Naive thymus-derived CD4-positive, alpha-beta T cell (primary cell): Measurements from ENCODE around the gene POLN. TPM values are rescaled to one million over a fixed set of nuclear protein-coding genes. Genes with fewer than 3 reads are reported as not detected.
A peak's percentile ranks its signal among the peaks of the same experiment; 100 is the strongest.

ENCODE experiments used
- ATAC-seq: fragments of 150-1000 bp; cut with Tn5 transposase; 2 replicates; pipeline ENCODE4 v1.10.0; 2021; ENCODE audit warnings: mild to moderate bottlenecking, moderate library complexity
- CTCF ChIA-PET: fragments of 350-600 bp; sonication (Branson Sonifier 250); formaldehyde crosslinking; loops from one replicate; lab custom pipeline; 2021; ENCODE audit warnings: antibody characterized with exemption; lab: Charles Lee
- POLR2A ChIA-PET: fragments of 350-600 bp; sonication (Branson Sonifier 250); formaldehyde crosslinking; loops from one replicate; lab custom pipeline; 2021; ENCODE audit warnings: antibody characterized with exemption, inconsistent platforms; lab: Charles Lee
- DNase-seq, 9 donors: peaks; one replicate each; pipeline versions ENCODE4 v3.0.0 to v3.0.0-alpha.2; 2020 to 2022; ENCODE audit warnings: mixed read lengths in 1 of 9
- H3K27ac ChIP-seq: one replicate; pipeline ENCODE4 v1.7.0; 2013; ENCODE audit warnings: mild to moderate bottlenecking, low read depth, low read length, moderate library complexity
- H3K27me3 ChIP-seq, 2 donors: one replicate each; pipeline ENCODE4 v1.7.0; 2013; ENCODE audit warnings: low read length in 2 of 2, mild to moderate bottlenecking in 2 of 2, moderate library complexity in 2 of 2; ENCODE audit not compliant: control insufficient read depth in 2 of 2, insufficient read depth in 2 of 2
- H3K36me3 ChIP-seq, 3 experiments: 1 replicate in 2 of 3; 2 replicates in 1 of 3; pipeline ENCODE4 v1.7.0; 2013; ENCODE audit warnings: low read length in 3 of 3, mild to moderate bottlenecking in 3 of 3, moderate library complexity in 1 of 3; ENCODE audit not compliant: insufficient read depth in 3 of 3, control insufficient read depth in 2 of 3
- H3K4me1 ChIP-seq, 2 donors: one replicate each; pipeline ENCODE4 v1.7.0; 2013; ENCODE audit warnings: low read length in 2 of 2, mild to moderate bottlenecking in 2 of 2, moderate library complexity in 1 of 2; ENCODE audit not compliant: control insufficient read depth in 2 of 2, insufficient read depth in 2 of 2
- H3K4me3 ChIP-seq: 2 replicates; pipeline ENCODE4 v1.7.0; 2013; ENCODE audit warnings: mild to moderate bottlenecking, low read length
- H3K9me3 ChIP-seq, 3 experiments: 1 replicate in 2 of 3; 2 replicates in 1 of 3; pipeline ENCODE4 v1.7.0; 2013; ENCODE audit warnings: low read length in 3 of 3; ENCODE audit not compliant: control insufficient read depth in 2 of 3
- H3K27ac Mint-ChIP-seq, 9 donors: one replicate each; pipeline ENCODE4 v1.8.0; 2020 to 2022; ENCODE audit warnings: mixed read lengths in 9 of 9, mild to moderate bottlenecking in 8 of 9, moderate library complexity in 5 of 9, inconsistent platforms in 2 of 9
- H3K27me3 Mint-ChIP-seq, 5 donors: one replicate each; pipeline ENCODE4 v1.8.0; 2021 to 2022; ENCODE audit warnings: mixed read lengths in 5 of 5, mild to moderate bottlenecking in 1 of 5
- H3K36me3 Mint-ChIP-seq, 5 donors: one replicate each; pipeline ENCODE4 v1.8.0; 2020 to 2022; ENCODE audit warnings: mixed read lengths in 5 of 5, mild to moderate bottlenecking in 3 of 5, inconsistent platforms in 1 of 5
- H3K4me1 Mint-ChIP-seq, 7 donors: one replicate each; pipeline ENCODE4 v1.8.0; 2020 to 2022; ENCODE audit warnings: mixed read lengths in 7 of 7, mild to moderate bottlenecking in 3 of 7, inconsistent platforms in 1 of 7
- H3K4me3 Mint-ChIP-seq, 10 donors: one replicate each; pipeline ENCODE4 v1.8.0; 2020 to 2022; ENCODE audit warnings: mild to moderate bottlenecking in 10 of 10, mixed read lengths in 10 of 10, moderate library complexity in 6 of 10, inconsistent platforms in 2 of 10
- H3K9me3 Mint-ChIP-seq, 11 donors: one replicate each; pipeline ENCODE4 v1.8.0; 2020 to 2022; ENCODE audit warnings: mixed read lengths in 11 of 11, mild to moderate bottlenecking in 4 of 11, inconsistent platforms in 1 of 11, moderate library complexity in 1 of 11
- intact Hi-C, 2 donors: fragments of 100-400 bp; cut with micrococcal nuclease; formaldehyde crosslinking; loops; one replicate each; pipeline ENCODE4 v1.15.1; 2023
- polyA plus RNA-seq, 2 donors: library from polyadenylated mRNA; unstranded; fragments of 300-500 nt; fragmentation: Illumina TruSeq; gene quantifications; one replicate each; pipeline ENCODE4 v1.2.3, GENCODE V29; 2021
- total RNA-seq, 6 experiments: library from RNA in 5 of 6; stranded (reverse) in 5 of 6; gene quantifications; 1 replicate in 5 of 6; 2 replicates in 1 of 6; pipeline ENCODE4 v1.2.3 and lab custom pipeline; 2021 to 2026

POLN gene
- total and polyA plus RNA-seq, 7 experiments from 2014 or later, result 0.17 to 5.4 (median 2.9) TPM

DNA sequence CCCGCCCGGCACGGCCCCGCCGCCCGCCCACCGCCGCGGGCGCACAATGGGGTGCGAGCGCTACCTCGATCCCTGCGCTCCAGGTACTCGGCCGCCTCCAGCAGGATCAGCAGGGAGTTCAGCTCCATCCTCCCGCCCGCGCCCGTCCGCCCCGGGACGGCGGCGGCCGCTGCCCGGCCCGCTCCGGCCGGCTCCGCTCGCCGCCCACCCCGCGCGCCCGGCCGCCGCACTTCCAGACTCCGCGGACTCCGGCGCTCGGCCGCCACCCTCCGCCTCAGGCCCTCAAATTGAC is 19.9 kb upstream of the POLN start, which contains the start of gene MXD4:
MXD4 (minus strand) TSS at position 257 of the 292 bp plus-strand sequence; CDS start at position 128, 129 bp downstream.
- ChIA-PET CTCF (interaction anchor here (0.6 to 1.5 kb wide), 6 partner anchors 21 to 409 kb away, joined by 3 to 7 read pairs (median 4); partner anchors contain the start of genes HAUS3 and POLN), POLR2A (interaction anchor here (0.6 to 4.2 kb wide), 26 partner anchors 10 to 538 kb away, joined by 3 to 48 read pairs (median 4); partner anchors contain the start of genes HAUS3, NELFA, POLN and RNF4)
- ATAC-seq (no peak), DNase-seq (no peak)
- Histone ChIP-seq H3K27me3 (no peaks in the 10 kb centered on the region), H3K27ac (peak within 1 kb of the TSS; percentile 95), H3K36me3 (peaks cover 0 to 23% (median 0%) of the 10 kb centered on the region in 3 experiments), H3K4me3 (peak within 1 kb of the TSS; percentile 69), H3K4me1 (peaks cover 8 to 23% of the 10 kb centered on the region in 2 donors), H3K9me3 (no peaks in the 10 kb centered on the region)
- Mint-ChIP-seq H3K27me3 (no peaks in the 10 kb centered on the region), H3K27ac (peak within 1 kb of the TSS; percentile 61 to 87 (median 83)), H3K4me3 (peak within 1 kb of the TSS; percentile 61 to 85 (median 76)), H3K36me3 (no peaks in the 10 kb centered on the region), H3K9me3 (no peaks in the 10 kb centered on the region), H3K4me1 (peaks cover 0 to 11% (median 0%) of the 10 kb centered on the region in 7 donors)
- intact Hi-C loops, result loop anchor here (1.0 to 5.0 kb wide), 19 partner anchors 19 to 1479 kb away; partner anchors contain the start of genes CFAP99 (in 2 of the 2), FAM193A (in 2 of the 2), GRK4 (in 2 of the 2) and HAUS3 (in 2 of the 2)

DNA sequence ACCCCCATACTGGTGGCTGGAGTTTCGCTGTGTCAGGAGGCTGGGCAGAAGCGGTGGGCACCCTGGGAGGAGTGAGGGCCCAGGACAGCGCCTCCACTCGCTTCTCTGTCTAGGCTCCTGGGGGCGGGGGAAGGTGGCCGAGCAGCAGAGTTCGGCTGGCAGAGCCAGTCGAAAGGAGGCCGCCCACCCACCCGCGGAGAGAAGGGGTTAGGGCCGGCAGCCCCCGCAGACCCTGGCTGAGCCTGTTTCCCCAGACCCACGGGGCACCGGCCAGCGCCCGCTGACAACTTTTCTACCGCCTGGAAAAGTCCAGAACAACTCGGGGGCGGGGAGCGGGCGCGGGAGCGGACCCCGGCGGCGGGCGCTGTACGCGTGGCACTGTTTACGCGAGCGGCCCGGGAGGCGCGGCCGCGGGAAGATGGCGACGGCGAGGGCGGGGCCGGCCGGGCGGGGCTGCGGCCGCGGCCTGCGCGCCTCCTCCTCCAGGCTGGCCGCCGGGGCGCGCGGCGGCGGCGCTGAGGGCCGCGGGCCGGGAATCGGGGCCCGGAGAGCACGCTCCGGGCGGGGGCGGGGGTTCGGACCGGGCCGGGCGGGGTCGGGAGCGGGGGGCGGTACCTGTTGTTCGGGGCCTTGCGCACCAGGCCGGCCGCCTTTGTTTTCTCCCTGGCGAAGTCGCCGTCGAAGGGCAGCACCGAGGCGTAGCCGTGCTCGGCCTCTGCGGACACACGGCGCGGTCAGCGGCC is 19.4 kb upstream of the POLN start:
- ATAC-seq (peak; percentile 28), DNase-seq (peak; percentile 41 to 78 (median 58))
- Histone ChIP-seq H3K36me3 (peaks cover 0 to 28% (median 0%) of the 10 kb centered on the region in 3 experiments), H3K4me3 (peak overlapping the region; percentile 52), H3K27ac (peak overlapping the region; percentile 87), H3K9me3 (no peaks in the 10 kb centered on the region), H3K27me3 (no peaks in the 10 kb centered on the region), H3K4me1 (peaks cover 8 to 23% of the 10 kb centered on the region in 2 donors)
- ChIA-PET CTCF (interaction anchor here (0.6 to 1.5 kb wide), 4 partner anchors 20 to 410 kb away, joined by 3 to 7 read pairs (median 4); partner anchors contain the start of genes HAUS3 and POLN), POLR2A (interaction anchor here (0.6 to 4.2 kb wide), 15 partner anchors 17 to 210 kb away, joined by 3 to 48 read pairs (median 5); partner anchors contain the start of genes HAUS3 and POLN)
- no peaks in the 10 kb centered on the region for H3K9me3 Mint-ChIP-seq
- H3K4me3 Mint-ChIP-seq, result peak overlapping the region; percentile 45 to 85 (median 72)
- no peaks in the 10 kb centered on the region for H3K27me3 Mint-ChIP-seq
- H3K36me3 Mint-ChIP-seq, result no peaks in the 10 kb centered on the region
- peak overlapping the region in 4 of 9 donors; percentile 30 to 67 (median 39) for H3K27ac Mint-ChIP-seq
- H3K4me1 Mint-ChIP-seq, result peaks cover 0 to 11% (median 0%) of the 10 kb centered on the region in 7 donors
- intact Hi-C loops, result loop anchor here (5.0 kb wide), 3 partner anchors 389 to 1479 kb away; partner anchors contain the start of genes GRK4 (in 1 of the 2), NOP14 (in 1 of the 2) and NSD2 (in 1 of the 2)

DNA sequence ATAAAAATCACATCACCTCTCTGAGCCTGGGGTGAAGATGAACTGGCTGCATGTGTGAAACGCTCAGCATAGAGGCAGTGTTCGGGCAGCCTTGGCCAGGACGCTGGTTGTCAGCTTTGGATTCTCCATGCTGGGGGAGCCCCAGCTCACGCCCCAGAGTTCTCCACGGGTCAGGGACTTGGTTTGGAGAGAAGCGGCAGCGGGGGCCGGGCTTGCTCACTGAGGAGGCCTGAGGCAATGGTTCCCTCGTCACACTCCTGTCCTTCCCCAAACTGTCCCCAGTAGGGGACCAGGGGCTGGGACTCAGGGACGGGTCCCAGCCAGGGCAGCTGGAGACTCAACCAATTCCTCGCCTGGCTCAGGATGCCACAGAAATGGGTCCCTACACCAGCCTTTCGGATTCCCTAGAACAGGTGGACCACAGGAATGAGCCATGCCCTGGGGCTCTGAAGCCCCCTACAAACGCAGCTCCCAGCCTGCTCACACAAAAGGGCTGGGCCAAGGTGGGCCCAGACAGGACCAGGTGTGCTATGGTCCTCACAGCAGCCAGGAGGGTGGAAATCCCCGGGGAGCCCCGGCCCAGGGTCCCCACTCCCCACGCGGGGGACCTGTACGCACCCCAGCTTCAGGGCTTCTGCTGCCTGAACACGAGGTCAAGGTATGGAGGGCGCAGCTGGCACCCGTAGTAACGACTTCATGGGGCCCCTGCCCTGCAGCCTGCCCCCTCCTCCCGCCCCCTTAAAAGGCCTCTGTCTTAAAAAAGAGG is 18.6 kb upstream of the POLN start:
- Histone ChIP-seq H3K27me3 (no peaks in the 10 kb centered on the region), H3K9me3 (no peaks in the 10 kb centered on the region), H3K36me3 (peaks cover 0 to 33% (median 0%) of the 10 kb centered on the region in 3 experiments), H3K4me3 (peak overlapping the region; percentile 52), H3K27ac (peak overlapping the region; percentile 87), H3K4me1 (peaks cover 8 to 23% of the 10 kb centered on the region in 2 donors)
- H3K36me3 Mint-ChIP-seq, result no peaks in the 10 kb centered on the region
- H3K4me1 Mint-ChIP-seq, result peaks cover 0 to 11% (median 0%) of the 10 kb centered on the region in 7 donors
- ChIA-PET CTCF (interaction anchor here (0.8 kb wide), 1 partner anchor 21 kb away, joined by 3 read pairs; no protein-coding TSS in a partner anchor), POLR2A (interaction anchor here (0.6 to 2.3 kb wide), 6 partner anchors 19 to 735 kb away, joined by 3 to 14 read pairs (median 4); partner anchors contain the start of genes HAUS3, POLN and RNF4)
- intact Hi-C loops, result loop anchor here (5.0 kb wide), 3 partner anchors 388 to 1478 kb away; partner anchors contain the start of genes GRK4 (in 1 of the 2), NOP14 (in 1 of the 2) and NSD2 (in 1 of the 2)
- no peak for ATAC-seq
- H3K9me3 Mint-ChIP-seq, result no peaks in the 10 kb centered on the region
- H3K27me3 Mint-ChIP-seq, result no peaks in the 10 kb centered on the region
- peak overlapping the region in 5 of 9 donors; percentile 42 to 68 (median 65) for H3K27ac Mint-ChIP-seq
- H3K4me3 Mint-ChIP-seq, result peak overlapping the region; percentile 45 to 80 (median 66)
- peak in 2 of 9 donors; percentile 8 to 15 for DNase-seq

DNA sequence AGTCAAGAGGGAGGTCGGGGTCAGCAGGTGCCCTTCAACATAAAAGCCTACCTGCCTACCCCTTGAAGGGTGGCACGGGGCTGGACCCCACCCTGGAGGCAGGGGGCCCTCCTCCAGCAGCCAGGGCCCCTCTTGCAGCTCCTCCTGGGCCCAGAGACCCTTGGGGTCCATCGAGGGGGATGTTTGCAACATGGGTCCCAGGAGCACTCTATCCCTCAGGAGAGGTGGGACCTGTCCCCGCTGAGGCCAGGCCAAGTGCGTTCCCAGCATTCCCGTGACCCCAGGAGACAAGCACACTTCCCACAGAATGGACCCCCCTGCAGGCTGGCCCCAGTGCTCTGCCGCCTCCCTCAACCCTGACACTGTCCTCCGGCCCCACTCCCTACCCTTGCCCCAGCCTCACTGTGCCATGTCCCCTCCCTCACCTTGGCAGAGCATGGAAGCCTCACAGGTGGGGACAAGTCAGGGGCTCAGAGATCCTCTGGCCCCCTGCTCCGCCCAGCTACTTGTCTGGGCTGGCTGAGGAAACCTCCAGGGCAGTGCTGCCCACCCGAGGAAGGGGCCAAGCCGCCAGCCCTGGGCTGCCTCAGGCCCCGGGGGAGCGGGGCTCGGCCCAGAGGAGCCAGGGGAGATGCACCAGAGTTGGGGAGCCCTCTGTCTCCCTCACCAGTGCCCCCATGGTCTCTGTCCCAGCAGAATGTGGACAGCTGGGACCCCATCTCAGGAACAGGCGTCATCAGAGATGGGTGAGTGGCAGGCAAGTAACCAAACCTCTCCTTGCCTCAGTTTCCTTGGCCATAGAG is 17.8 kb upstream of the POLN start:
- Mint-ChIP-seq H3K27ac (peak overlapping the region in 5 of 9 donors; percentile 52 to 72 (median 67)), H3K9me3 (no peaks in the 10 kb centered on the region), H3K4me1 (peaks cover 0 to 11% (median 0%) of the 10 kb centered on the region in 7 donors), H3K36me3 (no peaks in the 10 kb centered on the region), H3K27me3 (no peaks in the 10 kb centered on the region), H3K4me3 (peak overlapping the region; percentile 7 to 81 (median 42))
- H3K4me3 ChIP-seq, result no peak overlapping the region
- POLR2A ChIA-PET, result interaction anchor here (0.6 to 1.7 kb wide), 6 partner anchors 18 to 735 kb away, joined by 3 to 9 read pairs (median 4); partner anchors contain the start of genes HAUS3, POLN and RNF4
- intact Hi-C loops, result loop anchor here (5.0 kb wide), 3 partner anchors 387 to 1477 kb away; partner anchors contain the start of genes GRK4 (in 1 of the 2), NOP14 (in 1 of the 2) and NSD2 (in 1 of the 2)
- no peaks in the 10 kb centered on the region for H3K9me3 ChIP-seq
- CTCF ChIA-PET, result interaction anchor here (0.8 kb wide), 1 partner anchor 22 kb away, joined by 3 read pairs; no protein-coding TSS in a partner anchor
- no peaks in the 10 kb centered on the region for H3K27me3 ChIP-seq
- H3K27ac ChIP-seq, result peak overlapping the region; percentile 13
- H3K36me3 ChIP-seq, result peaks cover 0 to 38% (median 5%) of the 10 kb centered on the region in 3 experiments
- no peak for ATAC-seq
- peaks cover 8 to 23% of the 10 kb centered on the region in 2 donors for H3K4me1 ChIP-seq
- DNase-seq, result peak in 3 of 9 donors; percentile 6 to 21 (median 7)

DNA sequence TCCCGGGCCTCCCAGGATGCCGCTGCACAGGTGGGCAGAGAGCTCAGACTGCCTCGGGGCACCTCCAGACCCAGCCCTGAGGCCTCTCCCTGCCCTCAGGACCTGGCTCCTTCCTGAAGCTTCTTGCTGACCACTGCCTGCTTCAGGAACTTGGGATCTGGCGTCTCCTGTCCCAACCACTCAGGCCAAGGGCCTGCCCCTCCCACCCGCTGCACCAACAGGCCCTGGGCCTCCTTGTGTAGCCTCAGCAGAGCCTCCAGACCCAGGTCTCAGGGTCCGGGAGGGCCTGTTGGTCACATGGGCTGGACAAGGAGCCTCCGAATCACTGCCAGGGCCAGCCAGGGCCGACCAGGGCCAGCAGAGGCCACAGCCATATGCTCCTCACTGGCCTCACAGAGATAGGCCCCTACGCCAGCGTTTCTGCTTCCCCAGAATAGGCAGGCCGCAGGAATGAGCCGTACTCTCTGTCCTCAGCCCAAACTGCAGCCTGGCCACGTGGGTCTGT is 17.2 kb upstream of the POLN start:
- H3K27me3 ChIP-seq, result no peaks in the 10 kb centered on the region
- DNase-seq (peak in 3 of 9 donors; percentile 4 to 19 (median 7)), ATAC-seq (no peak)
- ChIA-PET POLR2A (interaction anchor here (0.7 kb wide), 1 partner anchor 31 kb away, joined by 3 read pairs; no protein-coding TSS in a partner anchor), CTCF (no interaction called here)
- Mint-ChIP-seq H3K36me3 (peaks cover 0 to 6% (median 0%) of the 10 kb centered on the region in 5 donors), H3K9me3 (no peaks in the 10 kb centered on the region), H3K4me3 (peak overlapping the region in 2 of 10 donors; percentile 5 to 80), H3K4me1 (peaks cover 0 to 11% (median 0%) of the 10 kb centered on the region in 7 donors), H3K27ac (no peak overlapping the region), H3K27me3 (no peaks in the 10 kb centered on the region)
- H3K9me3 ChIP-seq, result no peaks in the 10 kb centered on the region
- no peak overlapping the region for H3K27ac ChIP-seq
- peaks cover 8 to 23% of the 10 kb centered on the region in 2 donors for H3K4me1 ChIP-seq
- H3K4me3 ChIP-seq, result no peak overlapping the region
- peaks cover 5 to 44% (median 6%) of the 10 kb centered on the region in 3 experiments for H3K36me3 ChIP-seq
- intact Hi-C loops, result no loop called here
